GM19023 (cell line): Measurements from ENCODE around the gene HIGD1C.
"Not testable (repeated sequence)": the region's sequence is repeated elsewhere in the genome, so short reads cannot be mapped to it uniquely, and the experiment has no call there.

Experiments used
- ATAC-seq: cut with Tn5 transposase; IDR thresholded peaks from one replicate; pipeline ENCODE4 v1.9.1; 2021; ENCODE audit warnings: mild to moderate bottlenecking, moderate library complexity; ENCODE audit not compliant: unreplicated experiment

Gene HIGD1C

DNA sequence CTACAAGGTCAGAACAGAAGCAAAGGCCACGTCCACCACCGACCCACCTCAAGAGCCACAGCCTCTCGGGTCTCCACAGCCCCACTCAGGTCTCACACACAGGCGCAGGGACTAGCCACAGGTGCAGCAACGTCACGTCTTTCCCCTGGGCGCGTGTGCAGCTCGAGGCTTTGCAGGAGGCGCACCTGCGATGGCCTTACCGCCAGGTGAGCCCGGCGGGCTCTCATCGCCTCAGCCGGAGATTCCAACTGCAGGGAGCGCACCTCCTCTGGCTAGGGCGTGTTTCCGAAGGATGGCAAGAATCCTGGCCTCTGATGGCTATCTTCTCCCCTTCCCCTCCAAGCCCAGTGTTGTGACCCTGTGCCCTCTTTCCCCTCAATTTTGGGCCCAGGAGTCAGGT is at the start of gene HIGD1C:
TSS of gene HIGD1C (plus strand) at position 35 of the 400 bp plus-strand sequence. CDS start 1,455 bp downstream, outside the sequence.
- ATAC-seq, result no peak

DNA sequence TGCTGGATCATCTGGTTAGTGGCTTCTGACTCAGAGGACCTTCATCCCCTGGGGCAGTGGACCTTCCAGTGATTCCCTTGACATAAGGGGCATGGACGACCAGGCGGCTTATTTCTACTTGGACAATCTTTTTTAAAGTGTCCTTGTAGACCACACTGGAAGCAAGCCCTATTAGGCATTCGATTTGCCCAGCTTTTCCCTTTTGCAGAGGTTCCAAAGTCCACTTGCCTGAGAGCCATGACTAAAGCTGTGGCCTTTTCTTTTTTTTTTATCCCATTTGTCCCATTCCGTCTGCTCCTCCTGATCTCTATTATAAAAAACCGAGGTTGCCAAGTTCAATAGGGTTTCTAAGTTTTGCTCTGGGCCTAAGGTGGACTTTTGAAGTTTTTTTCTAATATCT is 43.9 kb upstream of the HIGD1C start:
- ATAC-seq, result not testable (repeated sequence)

DNA sequence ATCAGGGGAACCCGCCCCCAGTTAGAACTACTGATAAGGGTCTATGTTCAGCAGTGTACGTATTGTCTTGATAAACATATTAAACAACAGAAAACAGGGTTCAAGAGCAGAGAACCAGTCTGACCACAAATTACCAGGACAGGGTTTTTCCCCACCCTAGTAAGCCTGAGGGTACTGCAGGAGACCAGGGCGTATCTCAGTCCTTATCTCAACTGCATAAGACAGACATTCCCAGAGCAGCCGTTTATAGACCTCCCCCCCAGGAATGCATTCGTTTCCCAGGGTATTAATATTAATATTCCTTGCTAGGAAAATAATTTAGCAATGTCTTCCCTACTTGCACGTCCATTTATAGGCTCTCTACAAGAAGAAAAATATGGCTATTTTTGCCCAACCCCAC is 40.0 kb upstream of the HIGD1C start:
- ATAC-seq, result not testable (repeated sequence)

- no peak for ATAC-seq
These were observed 39.1 kb upstream of the HIGD1C start for GRCh38 chr12:50913224-50913623.

- ATAC-seq, result no peak
These were observed 37.4 kb upstream of the HIGD1C start for GRCh38 chr12:50914872-50915484.

DNA sequence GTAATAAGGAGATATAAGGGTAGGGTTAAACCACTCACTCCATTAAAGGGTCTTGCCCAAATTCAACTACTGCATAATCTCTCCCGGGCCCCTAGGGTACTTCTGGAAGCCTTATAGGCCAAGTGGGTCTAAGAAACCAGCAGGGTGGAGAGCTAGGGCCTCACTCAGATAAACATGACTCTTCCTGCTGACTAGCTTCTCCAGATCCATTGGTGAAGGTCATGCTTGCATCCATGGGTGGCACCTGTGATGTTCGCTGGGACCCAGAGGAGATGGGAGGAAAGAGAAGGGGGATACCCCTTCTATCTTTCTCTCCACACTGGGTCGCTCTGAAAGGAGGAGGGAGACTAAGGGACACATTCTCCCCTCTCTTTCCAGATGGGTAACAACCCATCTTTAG is 36.1 kb upstream of the HIGD1C start:
- ATAC-seq, result no peak

GRCh38 chr12:50918584-50919316 is 33.6 kb upstream of the HIGD1C start:
- no peak for ATAC-seq

GRCh38 chr12:50922820-50923219 is 29.5 kb upstream of the HIGD1C start:
- ATAC-seq, result no peak

DNA sequence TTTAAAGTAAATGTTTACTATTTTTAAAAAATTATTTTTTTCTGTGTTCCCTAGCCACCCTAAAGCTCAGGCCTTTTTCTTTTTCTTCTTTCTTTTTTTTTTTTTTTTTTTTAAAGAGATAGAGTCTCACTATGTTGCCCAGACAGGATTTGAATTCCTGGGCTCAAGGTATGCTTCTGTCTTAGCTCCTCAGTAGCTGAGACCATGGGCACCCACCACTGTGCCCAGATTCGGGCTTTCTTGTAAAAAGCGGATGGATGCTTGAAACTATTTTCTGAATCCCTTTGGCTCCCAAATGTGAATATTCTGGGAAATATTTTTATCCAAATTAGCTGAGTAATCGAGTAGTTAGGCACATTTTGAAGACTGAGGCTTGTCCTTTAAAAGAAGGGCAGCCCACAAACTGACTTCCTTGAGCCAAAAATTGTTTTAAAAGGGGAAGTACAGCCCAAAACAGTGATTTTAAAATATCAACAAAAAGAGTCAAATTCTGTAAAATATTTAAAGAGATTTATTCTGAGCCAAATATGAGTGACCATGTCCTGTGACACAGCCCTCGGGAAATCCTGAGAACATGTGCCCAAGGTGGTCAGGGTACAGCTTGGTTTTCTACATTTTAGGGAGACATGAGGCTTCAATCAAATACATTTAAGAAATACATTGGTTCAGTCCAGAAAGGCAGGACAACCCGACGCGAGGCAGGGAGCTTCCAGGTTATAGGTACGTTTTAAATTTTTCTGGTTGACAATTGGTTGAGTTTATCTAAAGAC is 28.8 kb upstream of the HIGD1C start:
- no peak for ATAC-seq

GRCh38 chr12:50924131-50924438 is 28.3 kb upstream of the HIGD1C start:
- ATAC-seq, result no peak

GRCh38 chr12:50924439-50925341 is 27.7 kb upstream of the HIGD1C start:
- ATAC-seq, result peak; percentile 75

GRCh38 chr12:50925342-50925651 is 27.0 kb upstream of the HIGD1C start:
- no peak for ATAC-seq

- ATAC-seq, result no peak
These were observed 26.4 kb upstream of the HIGD1C start for GRCh38 chr12:50925920-50926319.

DNA sequence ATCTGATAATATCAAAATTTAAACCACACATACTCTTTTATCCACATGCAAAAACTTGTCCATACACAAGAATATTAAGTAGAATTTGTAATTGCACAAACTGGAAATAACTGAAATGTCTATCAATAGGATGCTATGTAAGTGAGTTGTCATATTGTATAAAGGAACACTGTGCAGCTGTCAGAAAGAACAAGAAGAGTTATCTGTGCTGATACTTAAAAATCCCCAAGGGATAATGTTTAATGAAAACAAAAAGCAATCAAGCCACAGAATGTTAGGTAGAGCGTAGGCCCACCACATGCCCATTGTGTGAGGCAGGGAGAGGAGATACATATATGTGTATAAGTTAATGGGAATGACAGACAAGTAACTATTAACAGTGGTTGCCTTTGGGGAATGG is 25.9 kb upstream of the HIGD1C start:
- no peak for ATAC-seq

- not testable (repeated sequence) for ATAC-seq
These were observed 25.4 kb upstream of the HIGD1C start for GRCh38 chr12:50926932-50927331.

GRCh38 chr12:50927356-50927755 is 25.0 kb upstream of the HIGD1C start:
- ATAC-seq, result no peak

- ATAC-seq, result no peak
These were observed 24.5 kb upstream of the HIGD1C start for GRCh38 chr12:50927766-50928224.

DNA sequence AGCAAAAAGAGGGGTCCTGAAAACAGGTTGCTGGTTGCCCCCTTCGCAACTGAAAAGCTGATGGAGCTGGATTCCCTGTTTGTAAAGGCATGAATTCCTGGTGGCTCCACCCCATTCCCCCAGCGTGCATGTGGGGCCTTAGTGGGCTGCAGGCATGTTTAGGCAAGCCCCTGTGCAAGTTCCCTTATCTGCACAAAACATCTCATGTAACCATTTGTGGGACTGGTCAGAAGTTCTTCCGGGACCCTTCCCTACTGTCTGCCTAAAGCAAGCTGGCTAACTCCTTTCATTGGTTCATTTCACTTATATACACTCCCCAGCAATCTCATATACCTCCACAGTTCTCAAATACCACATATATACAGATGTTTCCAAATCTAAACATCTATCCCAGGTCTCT is 24.0 kb upstream of the HIGD1C start:
- ATAC-seq, result no peak

DNA sequence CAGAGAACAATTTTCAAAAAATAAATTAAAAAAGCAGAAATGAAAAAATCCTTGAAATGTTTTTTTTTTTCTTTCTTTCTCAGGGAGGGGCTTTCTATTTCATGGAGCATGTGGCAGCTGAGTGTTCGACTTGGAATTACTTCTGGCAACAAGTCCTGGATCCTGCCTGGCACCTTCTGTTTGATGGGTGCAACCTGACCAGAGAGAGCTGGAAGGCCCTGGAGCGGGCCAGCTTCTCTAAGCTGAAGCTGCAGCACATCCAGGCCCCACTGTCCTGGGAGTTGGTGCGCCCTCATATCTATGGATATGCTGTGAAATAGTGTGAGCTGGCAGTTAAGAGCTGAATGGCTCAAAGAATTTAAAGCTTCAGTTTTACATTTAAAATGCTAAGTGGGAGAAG is 22.5 kb upstream of the HIGD1C start:
- ATAC-seq, result no peak

GRCh38 chr12:50930477-50930876 is 21.9 kb upstream of the HIGD1C start:
- ATAC-seq, result not testable (repeated sequence)

- no peak for ATAC-seq
These were observed 19.5 kb upstream of the HIGD1C start for GRCh38 chr12:50932787-50933280.
